Sciatic nerve (tissue), 2 donors: ENCODE data around the gene HES1. TPM values are rescaled to one million over a fixed set of nuclear protein-coding genes. Genes with fewer than 3 reads are reported as not detected.
"Not testable (repeated sequence)": the region's sequence is repeated elsewhere in the genome, so short reads cannot be mapped to it uniquely, and the experiment has no call there.

Source experiments
- ATAC-seq: fragments of 200-7000 bp; cut with Tn5 transposase; one replicate; pipeline ENCODE4 v1.9.1; 2020; ENCODE audit warnings: mild to moderate bottlenecking, moderate library complexity
- DNase-seq: peaks from one replicate; pipeline ENCODE4 v3.0.0-alpha.2; 2020; ENCODE audit warnings: low spot score
- intact Hi-C: fragments of 100-400 bp; cut with DNase I; formaldehyde crosslinking; loops from one replicate; pipeline ENCODE4 v1.14.2; 2022
- total RNA-seq: library from RNA; stranded (reverse); fragmentation: NEBNext Ultra II Directional; extraction: Animal tissue kit (Norgen Biotek cat#: 25700); gene quantifications from one replicate; pipeline ENCODE4 v1.2.1, GENCODE V29; 2021
- donor health status: DM: no; HTN: no; CAD: no.
- donor health status: DM: no; HTN: no; CAD: no.

The HES1 gene
- 87.1 TPM for total RNA-seq

DNA sequence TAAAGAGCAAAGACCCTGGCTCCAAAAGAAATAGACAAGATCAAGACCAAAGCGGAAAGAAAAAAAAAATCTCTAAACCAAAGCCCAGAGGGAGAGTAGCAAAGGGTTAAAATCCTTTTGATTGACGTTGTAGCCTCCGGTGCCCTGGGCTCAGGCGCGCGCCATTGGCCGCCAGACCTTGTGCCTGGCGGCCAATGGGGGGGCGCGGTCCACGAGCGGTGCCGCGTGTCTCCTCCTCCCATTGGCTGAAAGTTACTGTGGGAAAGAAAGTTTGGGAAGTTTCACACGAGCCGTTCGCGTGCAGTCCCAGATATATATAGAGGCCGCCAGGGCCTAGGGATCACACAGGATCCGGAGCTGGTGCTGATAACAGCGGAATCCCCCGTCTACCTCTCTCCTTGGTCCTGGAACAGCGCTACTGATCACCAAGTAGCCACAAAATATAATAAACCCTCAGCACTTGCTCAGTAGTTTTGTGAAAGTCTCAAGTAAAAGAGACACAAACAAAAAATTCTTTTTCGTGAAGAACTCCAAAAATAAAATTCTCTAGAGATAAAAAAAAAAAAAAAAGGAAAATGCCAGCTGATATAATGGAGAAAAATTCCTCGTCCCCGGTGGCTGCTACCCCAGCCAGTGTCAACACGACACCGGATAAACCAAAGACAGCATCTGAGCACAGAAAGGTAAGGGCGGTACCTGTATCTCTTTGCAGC lies at the start of gene HES1:
Gene HES1, plus strand, starts transcription at position 343 of the 713 bp plus-strand sequence. Its CDS starts 233 bp downstream, at position 576.
- DNase-seq (peak; percentile 94), ATAC-seq (peak; percentile 85)
- intact Hi-C loops = loop anchor here (5.0 kb wide), 3 partner anchors 136 to 354 kb away; no protein-coding TSS in a partner anchor

- ATAC-seq = no peak
- intact Hi-C loops = no loop called here
These were observed 49.4 kb upstream of the HES1 start for GRCh38 chr3:194086388-194087075.

GRCh38 chr3:194087280-194087679 lies 48.7 kb upstream of the HES1 start:
- DNase-seq (no peak), ATAC-seq (no peak)
- intact Hi-C loops = no loop called here

More at GRCh38 chr3:194086388-194087075, 49.4 kb upstream of the HES1 start:
- DNase-seq = no peak

- no peak for ATAC-seq
- intact Hi-C loops = no loop called here
- no peak for DNase-seq
These were observed 47.7 kb upstream of the HES1 start for GRCh38 chr3:194087995-194088855.

DNA sequence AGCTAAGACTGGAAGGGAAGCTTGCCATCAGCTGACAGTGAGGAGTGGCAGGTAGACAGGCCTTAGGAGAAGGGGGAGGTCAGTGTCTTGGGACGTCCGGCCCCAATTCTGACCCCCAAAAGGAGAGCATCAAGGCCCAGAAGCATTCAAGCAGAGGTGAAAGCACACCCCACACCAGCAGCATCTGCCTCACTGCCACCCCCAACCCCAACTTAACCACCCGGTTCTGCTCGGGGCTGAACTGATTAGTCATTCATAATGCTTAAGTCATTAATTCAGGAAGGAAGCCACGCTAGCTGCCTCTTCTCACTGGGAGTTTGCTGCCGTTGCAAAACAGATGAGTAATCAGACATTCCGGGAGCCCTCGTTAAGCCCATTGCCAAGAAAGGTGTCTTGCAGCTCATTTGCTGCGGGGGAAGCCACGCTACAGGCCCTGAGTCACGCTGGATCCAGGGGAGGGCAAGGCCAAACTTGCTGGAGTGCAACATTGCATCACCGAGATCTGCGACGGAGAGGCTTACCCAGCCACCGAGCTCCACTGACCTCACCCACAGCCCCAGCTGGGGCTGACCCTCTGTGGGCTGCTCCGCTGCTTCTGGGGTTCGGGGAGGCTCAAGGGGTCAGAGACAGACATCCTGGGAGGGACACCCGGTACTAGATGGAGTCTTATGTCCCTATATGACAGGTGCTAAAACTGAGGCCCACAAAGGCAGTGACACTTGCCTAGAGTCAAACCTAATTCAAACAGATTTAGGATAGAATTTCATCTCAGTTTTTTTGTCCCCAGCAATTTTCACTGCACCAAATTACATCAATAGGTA lies 46.4 kb upstream of the HES1 start:
- intact Hi-C loops = no loop called here
- ATAC-seq = peak; percentile 71

DNA sequence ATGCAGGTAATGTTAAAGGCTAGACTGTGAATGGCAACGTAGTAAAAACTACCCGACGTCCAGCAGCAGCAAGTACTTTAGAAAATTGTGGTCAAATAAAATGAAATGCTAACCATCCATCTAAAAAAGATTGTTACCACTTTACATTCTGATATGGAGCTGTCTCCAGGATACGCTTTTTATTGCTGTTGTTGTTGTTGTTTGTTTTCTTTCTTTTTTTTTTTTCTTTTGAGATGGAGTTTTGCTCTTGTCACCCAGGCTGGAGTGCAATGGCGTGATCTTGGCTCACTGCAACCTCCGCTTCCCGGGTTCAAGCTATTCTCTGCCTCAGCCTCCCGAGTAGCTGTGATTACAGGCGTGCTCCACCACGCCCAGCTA lies 45.8 kb upstream of the HES1 start:
- intact Hi-C loops, ATAC-seq, DNase-seq: not testable (repeated sequence)

More for the DNA sequence above, 46.4 kb upstream of the HES1 start:
- DNase-seq = peak; percentile 79

DNA sequence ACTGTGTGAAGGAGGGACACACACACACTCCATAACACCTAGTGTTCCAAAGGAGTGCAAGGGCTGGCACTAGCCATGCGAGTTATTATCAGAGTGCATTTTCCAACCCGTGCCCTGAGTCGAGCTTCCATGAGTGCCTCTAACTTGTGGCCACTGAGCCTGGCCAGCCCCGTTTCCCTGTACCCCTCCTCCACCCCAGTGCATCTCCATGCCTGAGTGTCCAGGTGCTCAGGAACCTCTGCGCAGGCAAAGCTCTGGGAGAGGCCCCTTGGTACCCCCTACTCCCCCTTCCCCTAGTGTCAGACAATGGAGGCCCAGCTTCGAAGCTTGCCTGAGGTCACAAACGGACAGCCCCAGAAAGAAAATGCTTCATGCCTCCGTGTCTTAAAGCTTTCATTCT lies 45.2 kb upstream of the HES1 start:
- ATAC-seq (no peak), DNase-seq (no peak)
- intact Hi-C loops = no loop called here

DNA sequence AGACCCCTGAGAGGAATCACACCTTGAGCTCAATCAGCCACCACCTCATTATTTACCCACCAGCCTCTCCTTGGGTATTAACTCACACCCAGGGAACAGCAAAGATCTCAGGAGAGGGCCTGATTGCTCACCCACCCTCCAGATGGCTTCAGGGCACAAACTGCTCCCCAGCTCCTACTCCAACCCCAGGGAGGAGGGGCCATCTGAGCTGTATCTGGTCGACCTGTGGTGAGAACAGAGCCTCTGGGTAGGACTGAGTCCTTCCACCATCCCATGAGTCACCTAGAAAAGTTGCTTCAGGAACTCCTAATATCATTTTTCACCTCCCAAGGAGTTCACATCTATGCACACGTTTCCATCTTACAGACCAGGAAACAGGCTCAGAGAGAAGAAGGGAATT lies 44.8 kb upstream of the HES1 start:
- intact Hi-C loops = no loop called here
- no peak for DNase-seq
- no peak for ATAC-seq

DNA sequence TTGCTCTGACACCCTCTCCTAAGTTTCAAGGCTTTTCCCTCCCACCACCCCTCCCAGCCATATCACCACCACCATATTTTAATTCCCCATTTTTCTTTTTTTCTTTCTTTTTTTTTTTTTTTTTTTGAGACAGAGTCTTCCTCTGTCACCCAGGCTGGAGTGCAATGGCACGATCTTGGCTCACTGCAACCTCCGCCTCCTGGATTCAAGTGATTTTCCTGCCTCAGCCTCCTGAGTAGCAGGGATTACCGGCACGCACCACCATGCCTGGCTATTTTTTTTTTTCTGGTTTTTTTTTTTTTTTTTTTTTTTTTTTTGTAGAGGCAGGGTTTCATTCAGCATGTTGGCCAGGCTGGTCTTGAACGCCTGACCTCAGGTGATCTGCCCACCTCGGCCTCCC lies 44.1 kb upstream of the HES1 start:
- intact Hi-C loops, DNase-seq, ATAC-seq: not testable (repeated sequence)

DNA sequence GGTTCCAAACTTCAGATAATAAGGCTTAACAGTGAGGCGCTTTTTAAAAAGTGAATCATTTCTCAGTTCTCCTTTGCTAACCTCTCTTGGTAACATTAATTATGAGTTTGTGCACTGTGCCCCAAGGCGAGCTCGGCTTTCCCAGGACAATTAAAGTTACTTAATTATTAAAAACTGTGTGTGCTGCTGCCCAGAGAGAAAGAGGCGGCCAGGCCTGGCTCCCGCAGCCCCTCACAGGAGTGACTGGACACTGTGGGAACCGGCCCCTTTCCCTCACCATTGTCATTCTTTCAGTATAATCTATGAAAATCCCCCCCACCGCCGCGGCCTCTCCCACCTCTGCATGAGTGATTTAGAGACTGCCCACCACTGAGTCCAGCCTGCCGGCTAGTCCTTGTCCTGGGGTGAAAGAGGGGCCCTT lies 43.1 kb upstream of the HES1 start:
- ATAC-seq = no peak
- intact Hi-C loops = no loop called here
- DNase-seq = no peak

- intact Hi-C loops = no loop called here
- no peak for DNase-seq
- ATAC-seq = no peak
These were observed 42.1 kb upstream of the HES1 start for GRCh38 chr3:194093842-194094241.

DNA sequence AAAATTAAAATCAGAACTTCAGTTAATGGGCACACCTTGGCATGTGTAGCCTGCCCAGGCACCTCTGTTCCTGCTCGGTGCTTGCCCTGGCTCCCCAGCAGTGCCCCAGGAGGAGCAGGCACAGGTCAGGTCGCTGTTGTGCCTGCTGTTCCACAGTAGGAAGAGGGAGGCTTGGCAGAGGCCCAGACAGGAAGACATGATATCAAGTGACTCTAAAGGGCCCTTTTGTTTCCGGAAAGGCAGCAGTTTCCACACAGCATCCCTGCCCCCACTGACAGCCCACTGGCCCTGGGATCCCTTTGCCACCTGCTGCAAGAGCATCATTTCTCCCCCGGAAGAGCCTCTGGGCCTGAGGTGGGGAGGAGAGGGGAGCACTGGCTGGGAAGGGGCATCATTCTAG lies 40.5 kb upstream of the HES1 start:
- DNase-seq (peak; percentile 77), ATAC-seq (no peak)
- intact Hi-C loops = no loop called here

- ATAC-seq (no peak), DNase-seq (no peak)
- intact Hi-C loops = no loop called here
These were observed 40.0 kb upstream of the HES1 start for GRCh38 chr3:194095902-194096301.

GRCh38 chr3:194097141-194097882 lies 38.6 kb upstream of the HES1 start:
- DNase-seq (no peak), ATAC-seq (peak; percentile 36)
- intact Hi-C loops = no loop called here

GRCh38 chr3:194098081-194098842 lies 37.7 kb upstream of the HES1 start:
- DNase-seq = no peak
- intact Hi-C loops = no loop called here
- peak; percentile 89 for ATAC-seq

DNA sequence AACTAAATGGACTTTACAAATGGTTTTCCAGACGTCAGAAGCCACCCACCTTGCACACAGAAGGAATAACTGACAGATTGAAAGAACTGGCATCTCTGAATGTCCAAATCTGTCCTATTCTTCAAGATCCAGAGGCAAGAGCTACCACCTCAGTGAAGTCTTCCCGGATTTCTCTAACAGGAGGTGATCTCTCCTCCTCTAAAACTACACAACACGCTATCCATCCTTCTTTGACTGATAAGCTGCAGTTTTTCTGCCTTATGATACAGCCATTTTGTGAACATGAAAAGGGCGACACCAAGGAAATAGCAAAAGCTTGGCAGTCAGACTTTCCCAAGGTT lies 37.1 kb upstream of the HES1 start:
- ATAC-seq (no peak), DNase-seq (no peak)
- intact Hi-C loops = no loop called here

GRCh38 chr3:194099215-194099614 lies 36.7 kb upstream of the HES1 start:
- ATAC-seq (no peak), DNase-seq (no peak)
- intact Hi-C loops = no loop called here
